Measurements from ENCODE around the gene BRIP1.
"Not testable (repeated sequence)": the region's sequence is repeated elsewhere in the genome, so short reads cannot be mapped to it uniquely, and the experiment has no call there.

The BRIP1 gene

DNA sequence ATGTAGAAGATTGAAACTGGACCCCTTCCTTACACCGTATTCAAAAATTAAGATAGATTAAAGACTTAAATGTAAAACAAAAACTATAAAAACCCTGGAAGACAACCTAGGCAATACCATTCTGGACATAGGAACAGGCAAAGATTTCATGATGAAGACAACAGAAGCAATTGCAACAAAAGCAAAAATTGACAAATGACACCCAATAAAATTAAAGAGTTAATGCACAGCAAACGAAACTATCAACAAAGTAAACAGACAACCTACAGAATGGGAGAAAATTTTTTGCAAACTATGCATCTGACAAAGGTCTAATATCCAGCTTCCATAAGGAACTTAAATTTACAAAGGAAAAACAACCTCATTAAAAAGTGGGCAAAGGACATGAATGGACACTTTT is 37.1 kb downstream of the BRIP1 start:
- H3K4me3 ChIP-seq (ENCODE audit: low read depth in 1 of 2, low read length in 2 of 2); H3K4me1 ChIP-seq (ENCODE audit: insufficient read depth, low read length); H3K9me3 ChIP-seq (ENCODE audit: low read length); H3K36me3 ChIP-seq (ENCODE audit: insufficient read depth, low read length); H3K27ac ChIP-seq (ENCODE audit: low read depth, low read length); H3K27me3 ChIP-seq (ENCODE audit: control insufficient read depth in 1 of 2, insufficient read depth in 2 of 2, low read length in 2 of 2); H3K9ac ChIP-seq (ENCODE audit: low read length): not testable (repeated sequence)

DNA sequence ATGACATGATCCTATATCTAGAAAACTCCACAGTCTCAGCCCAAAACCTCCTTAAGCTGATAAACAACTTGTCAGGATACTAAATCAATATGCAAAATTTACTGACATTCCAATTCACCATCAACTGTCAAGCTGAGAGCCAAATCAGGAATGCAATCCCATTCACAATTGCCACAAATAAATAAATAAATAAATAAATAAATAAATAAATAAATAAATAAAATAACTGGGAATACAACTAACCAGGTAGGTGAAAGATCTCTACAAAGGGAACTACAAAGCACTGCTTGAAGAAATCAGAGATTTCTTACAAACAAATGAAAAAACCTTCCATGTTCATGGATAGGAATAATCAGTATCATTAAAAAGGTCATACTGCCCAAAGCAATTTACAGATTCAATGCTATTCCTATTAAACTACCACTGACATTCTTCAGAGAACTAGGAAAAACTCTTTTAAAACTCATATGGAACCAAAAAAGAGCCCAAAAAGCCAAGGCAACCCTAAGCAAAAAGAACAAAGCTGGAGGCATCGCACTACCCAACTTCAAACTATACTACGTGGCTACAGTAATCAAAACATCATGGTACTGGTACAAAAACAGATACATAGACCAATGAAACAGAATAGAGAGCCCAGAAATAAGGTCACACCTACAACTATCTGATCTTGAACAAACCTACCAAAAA is 37.7 kb downstream of the BRIP1 start:
- no peaks in the 10 kb centered on the region for H3K36me3 ChIP-seq (ENCODE audit: insufficient read depth, low read length)
- no peaks in the 10 kb centered on the region for H3K27me3 ChIP-seq (ENCODE audit: control insufficient read depth in 1 of 2, insufficient read depth in 2 of 2, low read length in 2 of 2)
- no peak overlapping the region for H3K9ac ChIP-seq (ENCODE audit: low read length)
- H3K9me3 ChIP-seq (ENCODE audit: low read length), result no peaks in the 10 kb centered on the region
- H3K4me3 ChIP-seq (ENCODE audit: low read depth in 1 of 2, low read length in 2 of 2), result no peak overlapping the region
- no peak overlapping the region for H3K27ac ChIP-seq (ENCODE audit: low read depth, low read length)
- H3K4me1 ChIP-seq (ENCODE audit: insufficient read depth, low read length), result no peaks in the 10 kb centered on the region

DNA sequence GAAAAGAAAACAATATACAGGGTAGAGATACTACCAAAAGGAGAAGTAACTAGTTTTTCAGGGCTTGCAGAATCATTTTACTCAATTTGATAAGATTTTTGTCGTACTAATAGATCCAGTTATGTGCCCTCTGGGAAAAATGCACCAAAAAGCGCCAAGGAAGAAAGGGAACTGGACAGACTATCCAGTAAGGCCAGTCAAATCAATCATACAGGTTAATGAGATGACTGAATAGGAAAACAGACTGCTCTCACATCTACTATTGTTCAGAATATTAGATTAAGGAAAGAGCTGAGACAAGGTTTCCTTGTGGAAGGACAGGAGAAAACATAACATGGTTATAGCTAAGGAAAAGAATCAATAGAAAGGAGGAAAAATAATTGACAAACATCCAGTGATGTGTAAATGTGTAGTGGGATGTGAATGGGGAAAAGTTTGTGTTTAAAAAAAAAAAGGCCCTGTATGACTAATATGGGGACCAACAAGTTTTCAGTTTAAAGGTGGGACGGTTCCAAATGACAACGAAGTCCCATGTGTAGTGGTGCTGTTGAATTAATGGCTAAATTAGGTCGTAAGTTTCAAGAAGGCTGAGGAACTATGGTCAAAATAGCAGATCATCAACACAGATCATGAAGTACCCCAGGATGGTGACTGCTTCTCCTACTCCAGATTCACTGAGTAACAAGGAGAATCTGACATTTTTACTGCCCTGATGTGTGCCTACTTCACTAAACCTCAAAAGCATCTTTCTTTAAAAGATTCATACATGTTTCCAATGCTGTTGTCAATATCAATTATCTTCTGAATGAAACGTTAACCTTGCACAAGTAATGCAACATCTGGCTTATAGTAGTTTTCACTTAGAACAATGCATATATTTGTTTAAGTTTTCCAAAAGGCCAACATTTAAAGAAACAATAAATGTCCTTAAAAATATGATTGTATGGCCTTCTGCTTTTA is 40.7 kb downstream of the BRIP1 start:
- Histone ChIP-seq H3K27ac (ENCODE audit: low read depth, low read length) (no peak overlapping the region), H3K9ac (ENCODE audit: low read length) (no peak overlapping the region), H3K4me3 (ENCODE audit: low read depth in 1 of 2, low read length in 2 of 2) (no peak overlapping the region), H3K36me3 (ENCODE audit: insufficient read depth, low read length) (no peaks in the 10 kb centered on the region), H3K4me1 (ENCODE audit: insufficient read depth, low read length) (no peaks in the 10 kb centered on the region), H3K27me3 (ENCODE audit: control insufficient read depth in 1 of 2, insufficient read depth in 2 of 2, low read length in 2 of 2) (no peaks in the 10 kb centered on the region), H3K9me3 (ENCODE audit: low read length) (no peaks in the 10 kb centered on the region)

DNA sequence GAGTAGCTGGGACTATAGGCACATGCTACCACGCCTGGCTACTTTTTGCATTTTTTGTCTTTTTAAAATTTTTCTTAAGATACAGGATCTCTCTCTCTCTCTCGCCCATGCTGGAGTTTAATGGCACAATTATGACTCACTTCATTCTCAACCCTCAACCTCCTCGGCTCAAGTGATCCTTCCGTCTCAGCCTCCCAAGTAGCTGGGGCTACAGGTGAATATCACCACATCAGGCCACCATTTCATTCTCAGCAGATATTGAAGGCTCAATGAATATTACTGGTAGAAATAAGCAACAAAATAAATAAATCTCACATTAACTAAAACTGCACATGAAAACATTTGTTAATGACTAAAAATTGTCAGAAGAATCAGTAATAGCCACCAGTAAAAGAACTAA is 41.7 kb downstream of the BRIP1 start:
- H3K9me3 ChIP-seq (ENCODE audit: low read length), result no peaks in the 10 kb centered on the region
- H3K9ac ChIP-seq (ENCODE audit: low read length), result no peak overlapping the region

DNA sequence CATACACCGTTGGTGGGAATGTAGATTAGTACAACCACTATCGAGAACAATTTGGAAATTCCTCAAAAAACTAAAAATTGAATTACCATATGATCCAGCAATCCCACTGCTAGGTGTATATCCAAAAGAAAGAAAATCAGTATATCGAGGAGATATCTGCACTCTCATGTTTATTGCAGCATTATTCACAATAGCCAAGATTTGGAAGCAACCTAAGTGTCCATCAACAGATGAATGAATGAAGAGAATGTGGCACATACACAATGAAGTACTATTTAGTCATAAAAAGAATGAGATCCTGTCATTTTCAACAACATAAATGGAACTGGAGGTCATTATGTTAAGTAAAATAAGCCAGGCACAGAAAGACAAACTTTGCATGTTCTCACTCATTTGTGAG is 44.1 kb downstream of the BRIP1 start:
- not testable (repeated sequence) for H3K9ac ChIP-seq (ENCODE audit: low read length); H3K4me3 ChIP-seq (ENCODE audit: low read depth in 1 of 2, low read length in 2 of 2); H3K27me3 ChIP-seq (ENCODE audit: control insufficient read depth in 1 of 2, insufficient read depth in 2 of 2, low read length in 2 of 2); H3K4me1 ChIP-seq (ENCODE audit: insufficient read depth, low read length); H3K9me3 ChIP-seq (ENCODE audit: low read length); H3K27ac ChIP-seq (ENCODE audit: low read depth, low read length); H3K36me3 ChIP-seq (ENCODE audit: insufficient read depth, low read length)

More for the DNA sequence above, 41.7 kb downstream of the BRIP1 start:
- H3K36me3 ChIP-seq (ENCODE audit: insufficient read depth, low read length), result no peaks in the 10 kb centered on the region
- H3K4me3 ChIP-seq (ENCODE audit: low read depth in 1 of 2, low read length in 2 of 2), result no peak overlapping the region
- no peak overlapping the region for H3K27ac ChIP-seq (ENCODE audit: low read depth, low read length)
- H3K4me1 ChIP-seq (ENCODE audit: insufficient read depth, low read length), result no peaks in the 10 kb centered on the region
- no peaks in the 10 kb centered on the region for H3K27me3 ChIP-seq (ENCODE audit: control insufficient read depth in 1 of 2, insufficient read depth in 2 of 2, low read length in 2 of 2)

DNA sequence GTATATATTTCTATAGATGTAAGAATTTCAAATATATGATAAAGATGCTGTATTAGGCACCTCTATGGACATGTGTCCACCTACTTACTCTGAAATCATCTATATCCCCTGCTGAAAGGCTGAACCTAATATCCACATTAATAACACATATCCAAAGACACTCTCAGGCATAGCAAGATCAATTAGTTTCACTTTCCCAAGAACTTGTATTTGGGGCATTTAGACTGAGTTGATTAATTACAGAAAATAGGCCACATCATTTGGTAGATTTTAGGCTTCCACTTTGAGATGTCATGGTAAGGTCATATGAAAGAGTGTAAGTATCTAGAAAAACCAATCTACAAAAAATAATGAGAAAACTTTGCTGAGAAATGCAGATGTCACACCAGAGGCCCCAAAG is 45.1 kb downstream of the BRIP1 start:
- H3K36me3 ChIP-seq (ENCODE audit: insufficient read depth, low read length), result no peaks in the 10 kb centered on the region

DNA sequence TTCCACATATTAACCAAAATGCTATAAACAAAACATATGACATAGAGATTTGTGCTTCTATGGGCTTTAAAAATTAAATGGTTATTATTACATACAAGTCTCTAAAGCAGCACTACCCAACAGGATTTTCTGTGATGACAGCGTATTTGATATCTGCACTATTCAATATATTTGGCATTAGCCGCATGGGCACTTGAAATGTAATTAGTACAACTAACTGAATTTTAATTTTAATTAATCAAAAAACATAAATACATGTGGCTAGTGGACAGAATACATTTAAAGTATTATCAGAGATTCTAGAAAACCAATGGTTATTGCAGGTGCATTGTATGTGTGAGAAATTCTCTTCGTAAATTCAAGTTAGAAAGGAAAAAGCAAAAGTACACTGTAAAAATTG is 45.9 kb downstream of the BRIP1 start:
- Histone ChIP-seq H3K27me3 (ENCODE audit: control insufficient read depth in 1 of 2, insufficient read depth in 2 of 2, low read length in 2 of 2) (no peaks in the 10 kb centered on the region), H3K27ac (ENCODE audit: low read depth, low read length) (no peak overlapping the region), H3K9me3 (ENCODE audit: low read length) (no peaks in the 10 kb centered on the region), H3K4me1 (ENCODE audit: insufficient read depth, low read length) (no peaks in the 10 kb centered on the region), H3K4me3 (ENCODE audit: low read depth in 1 of 2, low read length in 2 of 2) (no peak overlapping the region), H3K36me3 (ENCODE audit: insufficient read depth, low read length) (no peaks in the 10 kb centered on the region), H3K9ac (ENCODE audit: low read length) (no peak overlapping the region)

More for the DNA sequence above, 45.1 kb downstream of the BRIP1 start:
- no peaks in the 10 kb centered on the region for H3K27me3 ChIP-seq (ENCODE audit: control insufficient read depth in 1 of 2, insufficient read depth in 2 of 2, low read length in 2 of 2)
- H3K9me3 ChIP-seq (ENCODE audit: low read length), result no peaks in the 10 kb centered on the region
- no peak overlapping the region for H3K9ac ChIP-seq (ENCODE audit: low read length)
- no peak overlapping the region for H3K27ac ChIP-seq (ENCODE audit: low read depth, low read length)
- H3K4me3 ChIP-seq (ENCODE audit: low read depth in 1 of 2, low read length in 2 of 2), result no peak overlapping the region
- H3K4me1 ChIP-seq (ENCODE audit: insufficient read depth, low read length), result no peaks in the 10 kb centered on the region

DNA sequence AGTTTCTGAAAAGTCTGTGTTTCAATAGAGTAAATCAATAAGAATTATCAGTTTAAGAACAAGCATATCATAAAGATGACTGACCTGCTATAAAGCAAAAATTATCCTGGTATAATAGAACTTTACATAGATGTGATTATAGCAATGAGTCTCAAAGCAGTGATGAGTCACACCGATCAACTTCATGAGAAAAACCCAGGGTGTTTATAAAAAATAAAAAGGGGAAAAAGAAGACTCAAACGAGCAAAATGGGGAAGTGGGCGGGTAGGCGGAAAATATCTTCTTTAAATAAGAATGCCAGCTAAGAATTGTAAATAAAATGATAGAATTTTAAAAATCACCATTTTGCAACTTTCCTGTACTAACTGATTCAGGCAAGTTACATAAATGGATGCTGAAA is 46.8 kb downstream of the BRIP1 start:
- H3K9ac ChIP-seq (ENCODE audit: low read length), result no peak overlapping the region
- H3K9me3 ChIP-seq (ENCODE audit: low read length), result no peaks in the 10 kb centered on the region
- no peaks in the 10 kb centered on the region for H3K36me3 ChIP-seq (ENCODE audit: insufficient read depth, low read length)
- no peak overlapping the region for H3K27ac ChIP-seq (ENCODE audit: low read depth, low read length)
- no peak overlapping the region for H3K4me3 ChIP-seq (ENCODE audit: low read depth in 1 of 2, low read length in 2 of 2)
- H3K27me3 ChIP-seq (ENCODE audit: control insufficient read depth in 1 of 2, insufficient read depth in 2 of 2, low read length in 2 of 2), result no peaks in the 10 kb centered on the region
- no peaks in the 10 kb centered on the region for H3K4me1 ChIP-seq (ENCODE audit: insufficient read depth, low read length)

DNA sequence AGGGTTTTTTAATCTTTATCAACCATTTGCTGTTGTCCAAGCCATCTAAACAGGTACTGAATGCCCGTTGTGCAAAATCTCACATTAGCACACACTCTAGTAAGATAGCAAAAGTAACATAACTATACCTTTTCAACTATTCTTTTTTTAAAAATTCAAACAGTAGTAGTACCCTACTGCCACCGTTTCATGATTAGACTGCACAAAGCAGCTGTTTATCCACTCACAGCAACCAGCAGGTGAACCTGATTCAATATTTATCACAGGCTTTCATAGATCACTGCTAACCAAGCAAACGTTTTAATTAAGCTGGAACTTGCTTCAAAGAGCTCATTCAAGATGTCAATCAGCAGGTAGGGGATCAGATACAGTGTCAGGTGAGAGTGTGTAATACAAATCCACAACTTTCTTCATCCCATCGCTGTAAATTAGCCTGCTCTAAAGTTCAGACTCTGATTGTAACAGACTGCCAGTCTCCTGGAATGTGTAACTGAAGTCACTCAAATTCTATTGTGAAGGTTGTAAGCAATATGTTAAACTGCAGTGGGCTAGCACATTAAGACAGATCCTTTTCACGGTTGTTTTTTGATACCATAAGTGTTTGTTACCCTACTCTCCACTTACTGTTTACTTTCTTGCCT is 47.3 kb downstream of the BRIP1 start:
- Histone ChIP-seq H3K9ac (ENCODE audit: low read length) (no peak overlapping the region), H3K27me3 (ENCODE audit: control insufficient read depth in 1 of 2, insufficient read depth in 2 of 2, low read length in 2 of 2) (no peaks in the 10 kb centered on the region)

DNA sequence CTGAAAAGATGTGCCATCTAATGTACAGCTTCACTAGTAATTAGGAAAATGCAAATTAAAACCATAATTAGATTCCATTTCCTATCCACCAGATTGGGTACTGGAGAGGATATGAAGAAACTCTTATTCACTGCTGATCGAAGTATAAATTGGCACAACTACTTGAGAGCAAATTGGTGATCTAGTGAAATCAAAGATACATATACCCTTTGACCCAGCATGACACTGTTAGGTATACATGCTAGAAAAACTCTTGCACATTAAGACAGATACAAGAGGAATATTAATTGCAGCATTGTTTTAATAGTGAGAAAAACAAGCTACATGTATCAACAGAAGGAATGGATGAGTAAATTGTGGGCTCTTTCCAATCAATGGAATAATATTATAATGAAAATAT is 48.8 kb downstream of the BRIP1 start:
- no peak overlapping the region for H3K4me3 ChIP-seq (ENCODE audit: low read depth in 1 of 2, low read length in 2 of 2)
- no peaks in the 10 kb centered on the region for H3K36me3 ChIP-seq (ENCODE audit: insufficient read depth, low read length)
- no peak overlapping the region for H3K27ac ChIP-seq (ENCODE audit: low read depth, low read length)
- H3K4me1 ChIP-seq (ENCODE audit: insufficient read depth, low read length), result no peaks in the 10 kb centered on the region
- no peaks in the 10 kb centered on the region for H3K9me3 ChIP-seq (ENCODE audit: low read length)
- no peak overlapping the region for H3K9ac ChIP-seq (ENCODE audit: low read length)
- no peaks in the 10 kb centered on the region for H3K27me3 ChIP-seq (ENCODE audit: control insufficient read depth in 1 of 2, insufficient read depth in 2 of 2, low read length in 2 of 2)

More for the DNA sequence above, 47.3 kb downstream of the BRIP1 start:
- H3K4me1 ChIP-seq (ENCODE audit: insufficient read depth, low read length), result no peaks in the 10 kb centered on the region
- H3K27ac ChIP-seq (ENCODE audit: low read depth, low read length), result no peak overlapping the region
- H3K9me3 ChIP-seq (ENCODE audit: low read length), result no peaks in the 10 kb centered on the region
- H3K36me3 ChIP-seq (ENCODE audit: insufficient read depth, low read length), result no peaks in the 10 kb centered on the region
- no peak overlapping the region for H3K4me3 ChIP-seq (ENCODE audit: low read depth in 1 of 2, low read length in 2 of 2)

DNA sequence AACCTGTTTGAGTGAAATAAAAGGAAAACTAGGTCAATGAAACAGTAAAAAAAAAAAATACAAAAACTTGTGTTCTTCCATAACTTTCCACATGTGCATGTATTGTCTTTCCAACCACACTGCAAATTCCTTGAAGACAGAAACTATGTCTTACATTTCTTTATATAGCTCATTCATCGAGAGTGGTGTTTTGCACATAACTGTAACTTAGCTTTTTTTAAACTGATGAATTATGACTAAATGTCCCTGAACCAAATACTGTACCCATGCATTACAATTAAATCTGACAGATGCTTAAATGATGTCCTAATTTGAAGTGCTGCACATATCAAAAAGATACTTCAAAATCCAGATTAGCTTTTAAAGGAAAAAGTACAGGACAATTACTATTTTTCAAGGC is 50.1 kb downstream of the BRIP1 start:
- Histone ChIP-seq H3K4me1 (ENCODE audit: insufficient read depth, low read length) (no peaks in the 10 kb centered on the region), H3K9ac (ENCODE audit: low read length) (no peak overlapping the region), H3K36me3 (ENCODE audit: insufficient read depth, low read length) (no peaks in the 10 kb centered on the region), H3K4me3 (ENCODE audit: low read depth in 1 of 2, low read length in 2 of 2) (no peak overlapping the region), H3K9me3 (ENCODE audit: low read length) (no peaks in the 10 kb centered on the region), H3K27ac (ENCODE audit: low read depth, low read length) (no peak overlapping the region), H3K27me3 (ENCODE audit: control insufficient read depth in 1 of 2, insufficient read depth in 2 of 2, low read length in 2 of 2) (no peaks in the 10 kb centered on the region)
